Endothelial cell of umbilical vein (primary cell): ENCODE measurements around the gene RNU6-8. TPM values are rescaled to one million over a fixed set of nuclear protein-coding genes. Genes with fewer than 3 reads are reported as not detected.

Experiments
- BruUV-seq: library from RNA; stranded (reverse); fragments of 400-500 nt; replicated peaks from 2 replicates; lab custom pipeline; 2021; lab: Mats Ljungman, UMichigan
- CTCF ChIA-PET: fragments of 300-600, 350-600 bp; sonication (Branson Sonifier 250); formaldehyde crosslinking; loops from one replicate; lab custom pipeline; 2021; ENCODE audit warnings: antibody characterized with exemption, inconsistent platforms; lab: Charles Lee
- POLR2A ChIA-PET: fragments of 300-600, 350-600 bp; sonication (Branson Sonifier 250); formaldehyde crosslinking; loops from one replicate; lab custom pipeline; 2021; ENCODE audit warnings: antibody characterized with exemption, inconsistent platforms; lab: Charles Lee
- DNase-seq: peaks from one replicate; pipeline ENCODE4 v3.0.0-alpha.2; 2011; ENCODE audit warnings: low read depth, low spot score
- FAIRE-seq: peaks from 2 replicates; lab custom pipeline; 2011; peaks lifted over from hg19 to GRCh38; lab: Jason Lieb, UNC
- H2AFZ ChIP-seq: 2 replicates; pipeline ENCODE4 v1.6.0; 2012; ENCODE audit warnings: low read depth, low read length, control low read depth, inconsistent platforms
- H3K27ac ChIP-seq: 2 replicates; pipeline ENCODE4 v1.5.1; 2011; ENCODE audit warnings: low read depth, mild to moderate bottlenecking, control low read depth, low read length, moderate library complexity; ENCODE audit not compliant: insufficient read depth
- H3K27me3 ChIP-seq, 2 experiments: 2 replicates each; pipeline versions ENCODE4 v1.6.0 to v1.6.1; 2011; ENCODE audit warnings: low read length in 2 of 2, mixed read lengths in 1 of 2; ENCODE audit not compliant: control insufficient read depth in 2 of 2, insufficient read depth in 2 of 2
- H3K36me3 ChIP-seq, 2 experiments: 2 replicates in 1 of 2; 3 replicates in 1 of 2; pipeline ENCODE4 v1.5.1; 2011; ENCODE audit warnings: low read length in 2 of 2, mild to moderate bottlenecking in 1 of 2, moderate library complexity in 1 of 2; ENCODE audit not compliant: control insufficient read depth in 2 of 2, insufficient read depth in 2 of 2; ENCODE audit errors: extremely low read depth in 1 of 2
- H3K4me1 ChIP-seq: 3 replicates; pipeline ENCODE4 v1.5.1; 2011; ENCODE audit warnings: mild to moderate bottlenecking, low read length; ENCODE audit not compliant: control insufficient read depth, insufficient read depth; ENCODE audit errors: extremely low read depth
- H3K4me2 ChIP-seq: 2 replicates; pipeline ENCODE4 v1.6.1; 2011; ENCODE audit warnings: low read length, control low read depth, mixed read lengths; ENCODE audit not compliant: insufficient read depth
- H3K4me3 ChIP-seq, 3 experiments: fragments of 200-600 bp in 1 of 3; sonication (generic), shearing (Covaris generic) in 1 of 3; replicated peaks in 1 of 3; 2 replicates each; pipeline ENCODE4 v1.5.1; 2011 to 2016; ENCODE audit warnings: control low read depth in 3 of 3, low read length in 3 of 3, mild to moderate bottlenecking in 2 of 3, inconsistent platforms in 1 of 3, low read depth in 1 of 3, moderate library complexity in 1 of 3; ENCODE audit not compliant: insufficient read depth in 1 of 3
- H3K79me2 ChIP-seq: 2 replicates; pipeline ENCODE4 v1.6.0; 2012; ENCODE audit warnings: low read length, inconsistent platforms; ENCODE audit not compliant: control insufficient read depth, insufficient read depth
- H3K9ac ChIP-seq: replicated peaks from 2 replicates; pipeline ENCODE3; 2011; ENCODE audit warnings: low read length, control low read depth; ENCODE audit not compliant: insufficient read depth; ENCODE audit errors: extremely low read depth
- H3K9me1 ChIP-seq: replicated peaks from 3 replicates; pipeline ENCODE4 v1.6.0; 2011; ENCODE audit warnings: mild to moderate bottlenecking, low read length; ENCODE audit not compliant: control insufficient read depth, insufficient read depth; ENCODE audit errors: extremely low read depth
- H3K9me3 ChIP-seq: replicated peaks from 2 replicates; pipeline ENCODE4 v1.5.1; 2012; ENCODE audit warnings: low read length, inconsistent platforms; ENCODE audit not compliant: control insufficient read depth, insufficient read depth
- H4K20me1 ChIP-seq: replicated peaks from 2 replicates; pipeline ENCODE3; 2011; ENCODE audit warnings: mild to moderate bottlenecking, low read length; ENCODE audit not compliant: control insufficient read depth, insufficient read depth; ENCODE audit errors: extremely low read depth
- CTCF ChIP-seq, 2 donors: IDR thresholded peaks; 1 replicate in 1 of 2; 2 replicates in 1 of 2; pipeline ENCODE4 v1.5.1; 2011; ENCODE audit warnings: low read length in 2 of 2, mild to moderate bottlenecking in 2 of 2, moderate library complexity in 2 of 2, control low read depth in 1 of 2, inconsistent platforms in 1 of 2, low read depth in 1 of 2; ENCODE audit not compliant: insufficient read depth in 1 of 2; ENCODE audit errors: extremely low read depth in 1 of 2
- EZH2 ChIP-seq: IDR thresholded peaks from 2 replicates; pipeline ENCODE4 v1.6.1; 2012; ENCODE audit warnings: borderline replicate concordance, low read depth, mild to moderate bottlenecking, moderate library complexity, low read length, inconsistent platforms; ENCODE audit not compliant: severe bottlenecking
- FOS ChIP-seq: IDR thresholded peaks from 2 replicates; pipeline ENCODE4 v1.6.1; 2011; ENCODE audit warnings: mild to moderate bottlenecking, low read length, moderate library complexity, borderline replicate concordance; ENCODE audit not compliant: insufficient read depth
- GATA2 ChIP-seq: IDR thresholded peaks from 2 replicates; pipeline ENCODE4 v1.7.0; 2011; ENCODE audit warnings: low read depth, mild to moderate bottlenecking, moderate library complexity, mixed read lengths, low read length; ENCODE audit not compliant: insufficient read length, insufficient read depth
- JUN ChIP-seq: IDR thresholded peaks from 2 replicates; pipeline ENCODE4 v1.6.1; 2011; ENCODE audit warnings: borderline replicate concordance, low read depth; ENCODE audit not compliant: insufficient read length, insufficient read depth
- MAX ChIP-seq: IDR thresholded peaks from 2 replicates; pipeline ENCODE4 v1.6.1; 2011; ENCODE audit not compliant: insufficient read depth, insufficient read length
- MYC ChIP-seq: IDR thresholded peaks from one replicate; pipeline ENCODE4 v1.6.1; 2011; ENCODE audit warnings: mild to moderate bottlenecking, low read depth, low read length
- POLR2A ChIP-seq: IDR thresholded peaks from 2 replicates; pipeline ENCODE4 v1.6.1; 2012; ENCODE audit warnings: low read depth, mild to moderate bottlenecking, control low read depth, low read length
- POLR2AphosphoS5 ChIP-seq: IDR thresholded peaks from 2 replicates; pipeline ENCODE4 v1.6.1; 2012; ENCODE audit warnings: low read depth, mild to moderate bottlenecking, control low read depth, low read length, moderate library complexity; ENCODE audit not compliant: insufficient read depth
- dilution Hi-C: fragments of 300-500 bp; cut with MboI; formaldehyde crosslinking; loops from one replicate; pipeline ENCODE4 v1.15.0; 2019; ENCODE audit warnings: low sequenced_read_pairs; ENCODE audit not compliant: extremely low pct_ligation_motif_present
- intact Hi-C: fragments of 100-400 bp; cut with micrococcal nuclease; formaldehyde crosslinking; loops from one replicate; pipeline ENCODE4 v1.10.0; 2022
- polyA plus RNA-seq, 4 experiments: library from polyadenylated mRNA; depleted of rRNA in 3 of 4; stranded (reverse) in 3 of 4; unstranded in 1 of 4; fragments of >200 nt; gene quantifications; 2 replicates each; pipeline versions ENCODE4 v1.2.1 to v1.2.3, GENCODE V29; 2011 to 2012; ENCODE audit warnings: missing spikeins in 1 of 4
- total RNA-seq: library from RNA; stranded (reverse); gene quantifications from 2 replicates; pipeline ENCODE4 v1.2.3, GENCODE V29; 2021

RNU6-8 gene
- total and polyA plus RNA-seq, 2 donors (not counting 3 experiments of a cell fraction or from before 2014, with no cell fraction given), result not detected

GRCh38 chr14:32233260-32233659 lies 30.2 kb upstream of the RNU6-8 start:
- TF ChIP-seq JUN, result no peak
- TF ChIP-seq MYC, result no peak
- no peak for TF ChIP-seq MAX
- no peak for TF ChIP-seq POLR2A
- TF ChIP-seq EZH2, result no peak
- TF ChIP-seq CTCF (IDR thresholded peaks at IDR 0.05; ENCODE audit: extremely low read depth in 1 of 2, insufficient read depth in 1 of 2, low read depth in 1 of 2, low read length in 2 of 2), result no peak
- TF ChIP-seq GATA2, result no peak
- no peak for TF ChIP-seq POLR2AphosphoS5
- no peak for TF ChIP-seq FOS
- H3K9ac ChIP-seq, result no peak overlapping the region
- H3K9me1 ChIP-seq, result no peaks in the 10 kb centered on the region
- dilution Hi-C loops (no loop called here), intact Hi-C loops (no loop called here)
- no peak for FAIRE-seq
- no peaks in the 10 kb centered on the region for H3K79me2 ChIP-seq
- BruUV-seq, result no TSS peak
- ChIA-PET POLR2A (no interaction called here), CTCF (interaction anchor here (0.7 to 1.4 kb wide), 2 partner anchors 9 to 11 kb away, joined by 3 read pairs; no protein-coding TSS in a partner anchor)
- DNase-seq, result no peak
- H2AFZ ChIP-seq, result no peak overlapping the region
- no peaks in the 10 kb centered on the region for H3K9me3 ChIP-seq
- no peak overlapping the region for H3K4me2 ChIP-seq
- H3K36me3 ChIP-seq, result no peaks in the 10 kb centered on the region
- no peak overlapping the region for H3K4me3 ChIP-seq
- no peaks in the 10 kb centered on the region for H3K4me1 ChIP-seq
- no peaks in the 10 kb centered on the region for H4K20me1 ChIP-seq
- no peak overlapping the region for H3K27ac ChIP-seq
- H3K27me3 ChIP-seq, result no peaks in the 10 kb centered on the region
